NCI-H2107 treated with DMSO at 0.1 percent for 48 hours (cell line): ENCODE results near the gene PCNX1.
"Not testable (repeated sequence)": the region's sequence is repeated elsewhere in the genome, so short reads cannot be mapped to it uniquely, and the experiment has no call there.

Experiments
- DNase-seq: peaks from one replicate; lab custom pipeline; 2025; ENCODE audit not compliant: unreplicated experiment; lab: John Stamatoyannopoulos, UW

PCNX1 gene

DNA sequence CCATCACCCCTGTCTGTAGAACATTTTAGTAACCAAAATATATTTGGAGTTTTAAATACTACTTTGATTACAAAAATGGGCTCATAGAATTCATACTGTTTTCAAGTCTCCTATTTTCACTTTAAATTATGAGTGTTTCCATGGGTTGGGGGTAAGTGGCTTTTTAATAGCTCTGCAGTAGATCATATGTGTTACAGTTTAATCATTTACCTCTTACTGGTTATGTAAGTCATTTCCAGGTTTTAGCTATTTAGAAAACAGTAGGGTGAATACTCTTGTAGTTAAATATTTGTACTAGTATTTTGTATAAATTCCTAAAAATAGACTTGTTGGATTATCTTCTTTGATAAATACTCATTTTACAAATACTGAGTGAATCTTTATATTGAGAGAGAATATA lies 8.2 kb downstream of the PCNX1 start:
- no peak for DNase-seq

DNA sequence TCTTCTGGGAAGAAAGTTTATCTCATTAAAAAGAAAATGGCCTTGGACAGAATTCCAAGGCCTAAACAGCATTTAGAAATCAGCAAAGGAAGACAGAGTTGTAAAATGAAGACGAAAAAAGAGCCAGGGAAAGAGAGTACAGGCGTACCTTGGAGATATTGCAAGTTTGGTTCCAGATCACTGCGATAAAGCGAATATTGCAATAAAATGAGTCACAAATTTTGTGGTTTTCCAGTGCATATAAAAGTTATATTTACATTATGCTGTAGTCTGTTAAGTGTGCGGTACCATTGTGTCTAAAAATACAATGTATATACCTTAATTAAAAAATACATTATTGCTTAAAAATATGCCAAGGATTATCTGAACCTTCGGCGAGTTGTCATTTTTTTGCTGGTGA lies 9.0 kb downstream of the PCNX1 start:
- DNase-seq: no peak

DNA sequence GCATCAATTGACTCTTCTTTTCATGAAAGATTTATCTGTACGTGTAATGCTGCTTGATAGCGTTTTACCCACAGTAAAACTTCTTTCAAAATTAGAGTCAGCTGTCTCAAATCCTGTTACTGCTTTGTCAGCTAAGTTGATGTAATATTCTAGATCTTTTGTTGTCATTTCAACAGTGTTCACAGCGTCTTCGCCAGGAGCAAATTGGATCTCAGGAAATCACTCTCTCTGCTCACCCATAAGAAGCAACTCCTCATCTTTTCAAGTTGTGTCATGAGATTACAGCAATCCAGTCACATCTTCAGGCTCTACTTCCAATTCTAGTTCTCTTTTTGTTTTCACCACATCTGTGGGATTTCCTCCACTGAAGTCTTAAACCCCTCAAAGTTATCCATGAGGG lies 9.5 kb downstream of the PCNX1 start:
- no peak for DNase-seq

DNA sequence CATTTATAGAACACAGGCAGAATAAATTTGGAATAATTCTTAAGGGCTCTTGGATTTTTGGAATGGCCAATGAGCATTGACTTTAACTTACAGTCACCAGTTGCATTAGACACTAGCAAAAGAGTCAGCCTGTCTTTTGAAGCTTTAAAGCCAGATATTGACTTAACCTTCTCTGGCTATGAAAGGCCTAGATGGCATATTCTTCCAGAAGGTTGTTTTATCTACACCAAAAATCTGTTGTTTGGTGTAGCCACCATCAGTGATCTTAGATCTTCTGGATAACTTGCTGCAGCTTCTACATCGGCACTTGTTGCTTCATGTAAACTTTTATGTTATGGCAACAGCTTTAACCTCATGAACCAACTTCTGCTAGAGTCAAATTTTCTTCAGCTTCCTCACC lies 10.4 kb downstream of the PCNX1 start:
- no peak for DNase-seq

DNA sequence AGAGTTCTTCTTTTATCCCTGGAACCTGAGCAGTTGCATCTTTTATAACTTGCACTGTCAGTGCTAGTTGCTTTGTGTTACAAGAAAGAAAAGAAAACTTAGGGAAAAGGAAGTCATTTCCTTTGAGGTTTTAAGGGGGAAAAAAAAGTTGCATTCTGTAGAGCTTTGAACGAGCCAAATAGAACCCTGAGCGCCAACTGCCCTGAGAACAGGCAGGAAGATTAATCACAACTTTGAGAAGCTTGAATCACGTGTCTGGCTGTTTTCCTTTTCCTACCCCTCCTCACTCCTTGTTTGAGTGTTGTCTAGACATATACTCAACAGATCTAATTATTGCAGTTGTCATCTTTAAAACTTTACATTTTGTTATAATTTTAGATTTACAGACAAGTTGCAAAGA lies 12.5 kb downstream of the PCNX1 start:
- DNase-seq: no peak

DNA sequence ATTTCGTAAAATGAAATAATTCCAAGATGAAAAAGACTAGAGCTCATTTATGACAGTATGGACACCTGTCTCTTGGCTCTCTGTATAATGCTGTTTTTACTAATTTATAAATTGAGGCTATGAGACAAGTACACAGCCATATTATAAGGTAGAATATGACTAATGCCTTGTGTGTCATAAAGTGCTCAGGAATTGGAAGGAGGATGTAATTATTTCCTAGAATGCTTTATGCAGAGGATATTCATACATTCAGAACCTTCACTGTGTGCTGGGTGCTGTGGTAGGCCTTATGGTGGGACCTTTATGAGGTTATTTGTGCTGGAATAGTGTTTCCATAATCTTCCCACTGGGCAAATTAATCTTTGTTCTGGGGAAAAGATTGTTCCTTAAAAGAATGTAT lies 13.3 kb downstream of the PCNX1 start:
- DNase-seq: no peak

DNA sequence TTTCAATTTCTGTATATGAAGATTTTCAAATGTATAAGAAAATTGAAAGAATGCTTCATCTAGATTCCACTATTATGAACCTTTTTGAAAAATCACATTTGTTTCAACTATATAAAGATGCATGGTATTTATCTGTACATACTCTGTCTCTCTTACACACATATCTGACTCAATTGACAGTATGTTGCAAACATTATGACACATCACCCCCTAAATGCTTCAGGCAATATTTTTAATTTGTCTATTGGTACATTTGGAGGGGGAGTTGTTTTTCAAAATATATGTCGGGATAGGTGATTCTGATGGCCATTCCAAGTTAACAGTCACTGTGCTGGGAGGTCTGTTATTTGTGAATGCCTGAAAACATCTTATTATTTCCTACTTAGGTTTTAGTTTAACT lies 14.4 kb downstream of the PCNX1 start:
- DNase-seq: no peak

DNA sequence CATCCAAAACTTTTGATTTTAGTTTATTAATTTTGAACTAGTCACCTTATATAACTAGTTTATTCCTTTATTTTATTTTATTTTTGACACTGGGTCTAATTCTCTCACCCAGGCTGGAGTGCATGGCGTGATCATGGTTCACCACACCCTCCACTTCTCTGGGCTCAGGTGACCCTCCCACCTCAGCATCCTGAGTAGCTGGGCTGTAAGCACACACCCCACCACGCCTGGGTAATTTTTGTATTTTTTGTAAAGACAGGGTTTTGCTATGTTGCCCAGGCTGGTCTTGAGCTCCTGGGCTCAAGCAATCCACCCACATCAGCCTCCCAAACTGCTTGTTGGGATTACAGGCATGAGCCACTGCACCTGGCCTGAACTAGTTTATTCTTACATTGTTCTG lies 17.3 kb downstream of the PCNX1 start:
- no peak for DNase-seq

DNA sequence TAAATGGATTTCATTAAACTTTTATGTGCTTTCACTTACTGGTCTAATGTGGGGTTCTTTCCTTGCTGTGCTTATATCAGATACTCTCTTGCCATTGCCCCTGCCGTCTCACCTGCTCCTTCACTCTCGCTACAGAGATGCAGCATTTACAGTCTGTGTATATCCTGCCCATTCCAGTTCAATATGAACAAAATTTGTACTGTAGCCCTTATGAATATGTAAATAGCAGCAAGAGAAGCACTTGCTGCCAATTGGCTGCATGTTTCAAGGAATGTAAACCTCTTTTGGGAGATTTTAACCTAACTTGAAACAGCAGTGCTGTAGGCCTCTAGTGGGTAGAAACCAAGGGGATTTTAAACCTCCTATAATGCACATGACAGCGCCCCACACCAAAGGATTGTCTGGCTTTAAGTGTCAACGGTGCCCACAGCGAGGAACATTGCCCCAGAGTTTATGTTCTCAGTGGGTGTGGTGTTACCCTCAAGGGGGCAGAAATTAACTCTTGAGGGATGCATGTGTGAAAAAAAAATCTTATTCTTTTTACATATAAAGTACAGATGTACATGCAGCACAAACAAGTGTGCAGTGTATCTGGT lies 19.1 kb downstream of the PCNX1 start:
- no peak for DNase-seq

DNA sequence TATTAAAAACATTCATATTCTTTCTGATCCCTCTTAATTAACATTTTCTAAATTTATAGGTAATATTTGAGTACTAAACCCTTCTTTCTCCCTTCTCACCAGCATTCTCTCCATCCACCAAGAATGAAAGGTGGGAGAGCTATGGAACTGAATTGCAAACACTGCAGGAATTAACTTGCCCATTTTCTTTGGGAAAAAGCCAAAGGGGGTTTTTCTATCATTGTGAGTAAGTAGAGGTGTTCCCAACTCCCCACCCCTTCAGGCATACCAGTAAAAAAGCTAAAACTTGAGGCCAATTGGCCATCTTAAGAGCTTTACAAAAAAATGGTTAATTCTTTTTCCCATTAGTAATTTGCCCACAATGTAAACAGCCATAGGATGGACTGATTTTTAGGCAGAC lies 23.7 kb downstream of the PCNX1 start:
- DNase-seq: no peak

DNA sequence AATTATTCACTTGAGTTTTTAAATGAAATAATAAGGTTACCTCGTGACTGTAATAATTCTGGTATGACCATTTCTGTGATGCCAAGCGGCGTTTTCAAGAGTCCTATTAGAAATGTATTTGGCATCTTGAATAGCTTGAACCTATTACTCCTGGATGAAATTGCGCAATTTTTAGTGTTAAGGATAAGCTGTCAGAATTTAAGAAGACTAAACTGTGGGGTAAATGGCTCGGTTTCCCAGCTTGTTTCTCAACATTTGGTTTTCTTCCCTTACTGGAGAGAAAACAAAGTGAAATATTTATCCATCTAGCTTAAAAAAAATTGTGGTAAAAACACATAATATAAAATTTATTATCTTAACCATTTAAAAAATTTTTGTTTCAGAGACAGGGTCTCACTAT lies 26.8 kb downstream of the PCNX1 start:
- DNase-seq: no peak

DNA sequence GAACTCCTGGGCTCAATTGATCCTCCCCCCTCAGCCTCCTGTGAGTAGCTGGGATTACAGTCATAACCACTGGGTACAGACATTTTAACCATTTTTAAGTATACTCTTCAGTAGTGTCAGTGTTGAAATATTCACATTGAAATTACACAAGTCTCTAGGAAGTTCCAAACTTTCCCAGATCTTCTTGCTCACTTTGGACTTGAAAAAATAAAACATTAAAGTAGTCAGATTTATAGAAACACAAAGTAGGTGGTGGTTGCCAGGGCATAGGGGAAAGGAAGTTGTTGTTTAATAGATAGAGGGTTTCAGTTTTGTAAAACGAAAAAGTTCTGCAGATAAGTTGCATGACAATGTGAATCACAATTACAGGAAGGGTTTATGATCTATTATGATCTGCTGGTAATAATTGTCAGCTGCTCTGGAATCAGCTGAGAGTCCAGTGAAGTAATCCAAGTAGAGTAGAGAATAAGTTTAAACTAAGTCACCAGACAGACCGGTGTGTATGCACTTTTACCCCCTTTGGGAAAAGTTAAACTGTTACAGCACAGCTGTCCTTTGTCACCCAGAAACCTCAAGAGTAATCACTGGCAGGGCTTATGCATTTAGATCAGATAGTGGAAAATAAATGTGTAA lies 27.4 kb downstream of the PCNX1 start:
- no peak for DNase-seq

DNA sequence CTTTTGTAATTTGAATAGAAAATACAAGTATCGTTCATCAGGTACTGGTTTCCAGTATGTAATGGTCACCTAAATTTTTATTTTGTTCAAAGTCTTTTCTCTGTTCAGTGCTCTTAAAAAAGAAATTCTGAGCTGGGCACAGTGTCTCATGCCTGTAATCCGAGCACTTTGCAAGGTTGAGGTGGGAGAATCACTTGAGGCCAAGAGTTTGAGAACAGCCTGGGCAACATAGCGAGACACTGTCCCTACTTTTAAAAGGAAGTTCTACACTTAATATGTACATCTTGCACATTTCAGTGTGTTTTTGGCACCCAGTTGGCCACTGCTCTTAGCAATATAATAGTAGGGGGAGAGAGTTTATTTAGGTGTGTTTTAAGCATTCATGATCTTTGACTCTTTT lies 27.9 kb downstream of the PCNX1 start:
- no peak for DNase-seq

DNA sequence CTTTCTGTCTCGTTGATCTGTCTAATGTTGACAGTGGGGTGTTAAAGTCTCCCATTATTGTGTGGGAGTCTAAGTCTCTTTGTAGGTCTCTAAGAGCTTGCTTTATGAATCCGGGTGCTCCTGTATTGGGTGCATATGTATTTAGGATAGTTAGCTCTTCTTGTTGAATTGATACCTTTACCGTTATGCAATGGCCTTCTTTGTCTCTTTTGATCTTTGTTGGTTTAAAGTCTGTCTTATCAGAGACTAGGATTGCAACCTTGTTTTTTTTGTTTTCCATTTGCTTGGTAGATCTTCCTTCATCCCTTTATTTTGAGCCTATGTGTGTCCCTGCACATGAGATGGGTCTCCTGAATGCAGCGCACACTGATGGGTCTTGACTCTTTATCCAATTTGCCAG lies 32.4 kb downstream of the PCNX1 start:
- not testable (repeated sequence) for DNase-seq

DNA sequence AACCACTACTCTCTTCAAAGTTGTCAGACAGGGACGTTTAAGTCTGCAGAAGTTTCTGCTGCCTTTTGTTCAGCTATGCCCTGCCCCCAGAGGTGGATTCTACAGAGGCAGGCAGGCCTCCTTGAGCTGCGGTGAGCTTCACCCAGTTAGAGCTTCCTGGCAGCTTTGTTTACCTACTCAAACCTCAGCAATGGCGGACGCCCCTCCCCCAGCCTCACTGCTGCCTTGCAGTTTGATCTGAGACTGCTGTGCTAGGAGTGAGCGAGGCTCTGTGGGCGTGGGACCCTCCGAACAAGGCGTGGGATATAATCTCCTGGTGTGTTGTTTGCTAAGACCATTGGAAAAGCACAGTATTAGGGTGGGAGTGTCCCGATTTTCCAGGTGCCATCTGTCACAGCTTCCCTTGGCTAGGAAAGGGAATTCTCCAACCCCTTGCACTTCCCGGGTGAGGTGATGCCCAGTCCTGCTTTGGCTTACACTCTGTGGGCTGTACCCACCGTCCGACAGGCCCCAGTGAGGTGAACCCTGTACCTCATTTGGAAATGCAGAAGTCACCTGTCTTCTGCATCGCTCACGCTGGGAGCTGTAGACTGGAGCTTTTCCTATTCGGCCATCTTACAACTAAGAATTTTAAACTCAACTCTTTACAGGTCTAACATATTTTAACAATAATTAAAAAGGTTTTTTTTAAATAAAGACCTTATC lies 34.5 kb downstream of the PCNX1 start:
- DNase-seq: not testable (repeated sequence)

DNA sequence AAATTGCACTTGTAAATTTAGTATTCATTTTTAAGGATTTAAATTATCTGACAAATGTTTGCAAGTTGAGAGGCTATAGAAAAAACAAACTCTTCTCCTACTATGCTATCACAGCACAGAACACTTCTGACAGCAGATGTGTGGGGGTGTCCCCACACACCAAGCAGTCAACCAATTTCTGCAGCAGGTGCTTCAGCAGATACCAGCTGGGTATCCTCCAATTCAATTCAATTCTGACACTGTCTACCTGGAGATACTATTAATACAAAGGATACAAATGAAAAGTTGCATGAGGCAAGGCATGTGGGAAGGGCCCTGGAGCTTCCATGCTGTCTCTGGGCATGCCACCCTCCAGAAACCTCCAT lies 35.1 kb downstream of the PCNX1 start:
- no peak for DNase-seq

DNA sequence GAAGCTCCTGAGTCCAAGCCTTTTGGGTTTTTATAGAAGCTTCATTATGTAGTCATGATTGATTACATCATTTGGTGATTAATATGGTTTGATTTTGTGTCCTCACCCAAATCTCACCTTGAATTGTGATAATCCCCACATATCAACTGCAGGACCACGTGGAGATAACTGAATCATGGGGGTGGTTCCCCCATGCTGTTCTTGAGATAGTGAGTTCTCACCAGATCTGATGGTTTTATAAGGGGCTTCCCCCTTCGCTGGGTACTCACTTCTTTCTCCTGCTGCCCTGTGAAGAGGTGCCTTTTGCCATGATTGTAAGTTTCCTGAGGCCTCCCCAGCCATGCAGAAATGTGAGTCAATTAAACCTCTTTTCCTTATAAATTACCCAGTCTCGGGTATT lies 35.5 kb downstream of the PCNX1 start:
- DNase-seq: not testable (repeated sequence)

DNA sequence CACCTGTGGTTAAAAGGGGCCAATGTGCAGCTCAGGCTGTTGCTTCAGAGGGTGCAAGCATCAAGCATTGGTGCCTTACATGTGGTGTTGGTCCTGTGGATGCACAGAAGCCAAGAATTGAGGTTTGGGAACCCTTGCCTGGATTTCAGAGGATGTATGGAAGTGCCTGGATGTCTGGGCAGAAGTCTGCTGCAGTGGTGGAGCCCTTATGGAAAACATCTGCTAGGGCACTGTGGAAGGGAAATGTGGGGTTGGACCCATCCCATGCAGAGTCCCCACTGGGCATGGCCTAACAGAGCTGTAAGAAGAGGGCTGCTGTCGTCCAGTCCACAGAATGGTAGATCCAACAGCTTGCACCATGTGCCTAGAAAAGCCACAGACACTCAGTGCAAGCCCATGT lies 36.6 kb downstream of the PCNX1 start:
- DNase-seq: no peak

DNA sequence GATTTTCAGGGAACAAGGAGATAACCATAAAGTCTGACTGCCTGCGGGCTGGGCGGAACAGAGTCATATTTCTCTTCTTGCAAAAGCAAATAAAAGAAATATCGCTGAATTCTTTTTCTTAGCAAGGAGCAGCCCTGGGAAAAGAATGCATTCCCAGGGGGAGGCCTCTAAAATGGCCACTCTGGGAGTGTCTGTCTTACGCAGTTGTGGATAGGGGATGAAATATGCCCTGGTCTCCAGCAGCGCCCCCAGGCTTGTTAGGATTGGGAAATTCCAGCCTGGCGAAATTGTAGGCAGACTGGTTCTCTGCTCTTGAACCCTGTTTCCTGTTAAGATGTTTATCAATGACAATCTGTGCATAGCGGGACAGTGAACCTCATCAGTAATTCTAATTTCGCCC lies 40.5 kb downstream of the PCNX1 start:
- no peak for DNase-seq

DNA sequence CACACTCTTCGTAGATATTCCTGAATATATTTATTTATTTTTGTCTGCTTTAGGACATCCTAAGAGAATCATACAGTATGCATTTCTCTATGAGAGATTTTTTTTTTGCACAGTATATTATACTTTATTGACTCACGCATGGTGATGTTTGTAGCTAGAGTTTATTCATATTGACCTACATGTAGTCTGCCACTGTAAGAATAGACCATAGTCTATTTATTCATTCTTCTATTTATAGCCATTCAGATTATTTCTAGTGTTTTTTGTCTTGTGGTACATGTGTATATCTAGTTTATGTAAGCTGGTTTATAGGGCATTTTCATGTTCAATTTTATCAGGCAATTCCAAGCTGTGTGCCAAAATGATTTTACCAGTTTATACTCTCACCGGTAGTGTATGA lies 45.2 kb downstream of the PCNX1 start:
- DNase-seq: no peak

DNA sequence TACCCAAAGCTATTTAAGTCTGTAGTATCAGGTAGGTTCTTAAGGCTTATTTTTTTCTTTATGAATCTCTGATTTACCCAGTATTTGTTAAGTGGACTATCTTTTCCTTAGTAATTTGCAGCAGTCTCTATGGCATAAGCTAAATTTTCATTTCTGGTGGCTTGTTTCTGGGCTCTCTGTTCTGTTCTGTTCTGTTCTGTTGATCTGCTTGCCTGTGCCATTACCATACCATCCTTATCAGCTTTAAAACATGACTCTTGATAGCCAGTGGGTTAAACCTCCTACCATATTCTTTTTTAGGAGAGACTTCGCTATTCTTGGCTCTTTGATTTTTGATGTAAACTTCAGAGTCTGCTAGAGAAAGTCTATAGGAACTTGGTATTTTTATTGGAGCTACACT lies 46.8 kb downstream of the PCNX1 start:
- DNase-seq: no peak

DNA sequence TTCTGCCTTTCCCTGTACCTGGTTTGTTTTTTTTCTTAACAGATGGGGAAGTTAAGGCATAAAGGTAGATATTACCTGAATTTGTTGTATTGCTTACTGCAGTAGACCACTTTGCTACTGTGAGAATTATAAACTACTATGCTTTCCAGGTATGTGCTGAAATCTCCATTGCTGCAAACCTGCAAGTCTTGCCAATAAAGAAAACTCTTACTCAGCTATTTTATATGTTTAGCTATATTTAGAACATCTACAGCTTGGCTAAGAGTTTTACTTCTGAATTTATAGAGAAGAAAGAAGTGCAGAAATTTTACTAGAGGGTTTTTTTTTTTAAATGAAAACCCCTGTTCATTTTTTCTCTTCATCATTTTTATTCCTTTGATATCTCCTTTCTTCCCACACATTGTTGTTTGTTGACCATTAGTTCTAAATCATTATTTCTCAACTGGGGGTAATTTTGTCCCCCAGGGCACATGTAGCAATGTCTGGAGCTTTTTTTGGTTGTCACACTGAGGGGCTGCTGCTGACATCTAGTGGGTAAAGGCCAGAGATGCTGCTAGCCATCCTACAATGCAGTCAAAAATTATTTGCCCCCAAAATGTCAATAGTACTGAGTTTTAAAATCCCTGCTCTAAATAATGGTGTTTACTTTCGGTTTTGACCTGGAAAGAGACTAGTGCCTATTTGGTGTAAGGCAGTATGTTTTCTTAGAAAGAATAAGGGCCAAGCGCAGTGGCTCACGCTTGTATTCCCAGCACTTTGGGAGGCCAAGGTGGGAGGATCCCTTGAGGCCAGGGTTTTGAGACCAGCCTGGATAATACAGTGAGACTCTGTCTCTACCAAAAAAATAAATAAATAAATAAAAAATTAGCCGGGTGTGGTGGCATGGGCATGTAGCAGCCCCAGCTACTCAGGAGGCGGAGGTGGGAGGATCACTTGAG lies 48.6 kb downstream of the PCNX1 start:
- no peak for DNase-seq
